Measurements from ENCODE around the gene SCARF2. TPM values are rescaled to one million over a fixed set of nuclear protein-coding genes. Genes with fewer than 3 reads are reported as not detected.
A peak's percentile ranks its signal among the peaks of the same experiment; 100 is the strongest.

SCARF2 gene
- polyA plus RNA-seq, 3 donors: 0.12 to 0.51 TPM; not detected in 1

- H3K27ac Mint-ChIP-seq: no peak overlapping the region
- Histone ChIP-seq H3K4me1 (ENCODE audit: control insufficient read depth in 1 of 2, insufficient read depth in 2 of 2, low read length in 2 of 2) (no peaks in the 10 kb centered on the region), H3K4me2 (replicated peaks; ENCODE audit: extremely low read depth, low read length, poor library complexity, severe bottlenecking) (no peak overlapping the region), H3K9ac (ENCODE audit: insufficient read depth, low read length, poor library complexity, severe bottlenecking) (no peak overlapping the region), H3K27me3 (ENCODE audit: control insufficient read depth in 2 of 2, insufficient read depth in 2 of 2, low read length in 2 of 2) (no peaks in the 10 kb centered on the region), H3K4me3 (replicated peaks in 1 of 3; ENCODE audit: low read depth in 2 of 3, low read length in 3 of 3) (no peak overlapping the region), H2AFZ (ENCODE audit: insufficient read depth, low read depth, low read length, poor library complexity, severe bottlenecking) (no peak overlapping the region), H3K79me2 (ENCODE audit: insufficient read depth, low read length) (no peaks in the 10 kb centered on the region), H3K27ac (ENCODE audit: low read depth in 1 of 2, low read length in 2 of 2) (no peak overlapping the region), H4K20me1 (ENCODE audit: insufficient read depth, low read length) (no peaks in the 10 kb centered on the region), H3K9me3 (replicated peaks in 1 of 2; ENCODE audit: control insufficient read depth in 1 of 2, insufficient read depth in 1 of 2, low read length in 2 of 2) (no peaks in the 10 kb centered on the region), H3K36me3 (replicated peaks in 1 of 2; ENCODE audit: control insufficient read depth in 1 of 2, insufficient read depth in 2 of 2, low read length in 2 of 2) (peaks cover 20 to 51% of the 10 kb centered on the region in 2 donors)
- no peak for TF ChIP-seq CTCF (IDR thresholded peaks at IDR 0.05)
- peaks cover 38 to 51% of the 10 kb centered on the region in 2 donors for H3K36me3 Mint-ChIP-seq
- peaks cover 0 to 2% (median 0%) of the 10 kb centered on the region in 3 donors for H3K27me3 Mint-ChIP-seq (ENCODE audit: low read depth in 3 of 3)
- intact Hi-C loops (cut with micrococcal nuclease): no loop called here
- DNase-seq: no peak
- 85% methylated on average over 4 of the region's 6 CpGs for WGBS (ENCODE audit: insufficient coverage)
- no peaks in the 10 kb centered on the region for H3K4me1 Mint-ChIP-seq
- no peak overlapping the region for H3K4me3 Mint-ChIP-seq
- H3K9me3 Mint-ChIP-seq: peaks cover 0 to 2% (median 0%) of the 10 kb centered on the region in 7 donors
Measured at GRCh38 chr22:20403779-20404140, 33.9 kb downstream of the SCARF2 start.

GRCh38 chr22:20402960-20403778 is 34.5 kb downstream of the SCARF2 start:
- H3K9me3 ChIP-seq (replicated peaks in 1 of 2; ENCODE audit: control insufficient read depth in 1 of 2, insufficient read depth in 1 of 2, low read length in 2 of 2): no peaks in the 10 kb centered on the region
- Mint-ChIP-seq H3K4me1 (no peaks in the 10 kb centered on the region), H3K27me3 (ENCODE audit: low read depth in 3 of 3) (peaks cover 0 to 2% (median 0%) of the 10 kb centered on the region in 3 donors), H3K4me3 (no peak overlapping the region), H3K27ac (peak overlapping the region in 1 of 7 donors; percentile 21), H3K9me3 (peaks cover 0 to 2% (median 0%) of the 10 kb centered on the region in 7 donors), H3K36me3 (peaks cover 38 to 51% of the 10 kb centered on the region in 2 donors)
- H2AFZ ChIP-seq (ENCODE audit: insufficient read depth, low read depth, low read length, poor library complexity, severe bottlenecking): no peak overlapping the region
- no peaks in the 10 kb centered on the region for H3K27me3 ChIP-seq (ENCODE audit: control insufficient read depth in 2 of 2, insufficient read depth in 2 of 2, low read length in 2 of 2)
- H3K4me1 ChIP-seq (ENCODE audit: control insufficient read depth in 1 of 2, insufficient read depth in 2 of 2, low read length in 2 of 2): no peaks in the 10 kb centered on the region
- DNase-seq: no peak
- H4K20me1 ChIP-seq (ENCODE audit: insufficient read depth, low read length): no peaks in the 10 kb centered on the region
- no peak overlapping the region for H3K4me2 ChIP-seq (replicated peaks; ENCODE audit: extremely low read depth, low read length, poor library complexity, severe bottlenecking)
- no peak overlapping the region for H3K9ac ChIP-seq (ENCODE audit: insufficient read depth, low read length, poor library complexity, severe bottlenecking)
- peaks cover 20 to 51% of the 10 kb centered on the region in 2 donors for H3K36me3 ChIP-seq (replicated peaks in 1 of 2; ENCODE audit: control insufficient read depth in 1 of 2, insufficient read depth in 2 of 2, low read length in 2 of 2)
- intact Hi-C loops (cut with micrococcal nuclease): no loop called here
- no peak for TF ChIP-seq CTCF (IDR thresholded peaks at IDR 0.05)
- 100% methylated on average over 9 of the region's 9 CpGs for WGBS (ENCODE audit: insufficient coverage)
- no peaks in the 10 kb centered on the region for H3K79me2 ChIP-seq (ENCODE audit: insufficient read depth, low read length)
- no peak overlapping the region for H3K4me3 ChIP-seq (replicated peaks in 1 of 3; ENCODE audit: low read depth in 2 of 3, low read length in 3 of 3)
- H3K27ac ChIP-seq (ENCODE audit: low read depth in 1 of 2, low read length in 2 of 2): no peak overlapping the region
